ENCODE measurements around the gene OSMR. TPM values are rescaled to one million over a fixed set of nuclear protein-coding genes. Genes with fewer than 3 reads are reported as not detected.
A peak's percentile ranks its signal among the peaks of the same experiment; 100 is the strongest.

OSMR gene
- total and polyA plus RNA-seq, 2 of the 13 experiments (the other 11 are each of a cell fraction or from before 2014, with no cell fraction given) = 21.3 to 86.5 TPM

DNA sequence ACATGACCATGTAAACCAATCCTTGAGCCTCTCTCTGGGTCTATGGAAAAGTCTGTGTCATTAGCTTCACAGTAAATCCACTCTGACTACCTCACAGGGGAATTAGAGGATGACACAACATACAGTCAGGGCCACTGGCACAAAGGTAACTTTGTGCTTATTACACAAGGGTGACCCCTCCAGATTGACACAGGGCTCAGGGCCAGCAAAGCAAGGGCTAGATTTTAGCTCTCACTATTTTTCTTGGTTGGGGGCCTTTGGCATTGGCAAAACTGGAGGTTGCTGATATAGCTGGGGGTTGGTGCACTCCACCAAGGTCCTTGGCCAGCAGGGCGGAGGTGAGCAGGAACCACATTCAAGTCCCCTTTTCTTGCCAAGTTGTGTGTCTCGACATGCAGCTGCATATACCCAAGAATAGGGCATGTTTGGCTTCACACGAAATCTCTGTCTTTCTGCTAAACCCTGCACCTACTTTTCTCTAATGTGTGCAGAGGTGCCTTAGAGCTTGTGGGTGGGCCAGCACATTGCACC, 15.2 kb upstream of the OSMR start (continued):
- no peak for TF ChIP-seq MAF1 (CRISPR knock-in tag; IDR thresholded peaks at IDR 0.05; ENCODE audit: borderline replicate concordance)
- peak; percentile 70 for TF ChIP-seq ISL2 (CRISPR knock-in tag; IDR thresholded peaks at IDR 0.05)
- peak; percentile 14; the same call in 1 of the 2 replicates for TF ChIP-seq REPIN1 (CRISPR knock-in tag; IDR thresholded peaks at IDR 0.05; ENCODE audit: borderline replicate concordance, low read depth)
- TF ChIP-seq MBD4 (IDR thresholded peaks at IDR 0.05; ENCODE audit: borderline replicate concordance, low read length) = no peak
- TF ChIP-seq, protein P1, sequence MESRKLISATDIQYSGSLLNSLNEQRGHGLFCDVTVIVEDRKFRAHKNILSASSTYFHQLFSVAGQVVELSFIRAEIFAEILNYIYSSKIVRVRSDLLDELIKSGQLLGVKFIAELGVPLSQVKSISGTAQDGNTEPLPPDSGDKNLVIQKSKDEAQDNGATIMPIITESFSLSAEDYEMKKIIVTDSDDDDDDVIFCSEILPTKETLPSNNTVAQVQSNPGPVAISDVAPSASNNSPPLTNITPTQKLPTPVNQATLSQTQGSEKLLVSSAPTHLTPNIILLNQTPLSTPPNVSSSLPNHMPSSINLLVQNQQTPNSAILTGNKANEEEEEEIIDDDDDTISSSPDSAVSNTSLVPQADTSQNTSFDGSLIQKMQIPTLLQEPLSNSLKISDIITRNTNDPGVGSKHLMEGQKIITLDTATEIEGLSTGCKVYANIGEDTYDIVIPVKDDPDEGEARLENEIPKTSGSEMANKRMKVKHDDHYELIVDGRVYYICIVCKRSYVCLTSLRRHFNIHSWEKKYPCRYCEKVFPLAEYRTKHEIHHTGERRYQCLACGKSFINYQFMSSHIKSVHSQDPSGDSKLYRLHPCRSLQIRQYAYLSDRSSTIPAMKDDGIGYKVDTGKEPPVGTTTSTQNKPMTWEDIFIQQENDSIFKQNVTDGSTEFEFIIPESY (CRISPR knock-in tag; IDR thresholded peaks at IDR 0.05) = no peak
- TF ChIP-seq ZNF3 (CRISPR knock-in tag; IDR thresholded peaks at IDR 0.05) = 0 out of 2 replicates have a peak, but pooled peaks have one; percentile 22
- TF ChIP-seq NFYC (CRISPR knock-in tag; IDR thresholded peaks at IDR 0.05) = 0 out of 2 replicates have a peak, but pooled peaks have one; percentile 8
- TF ChIP-seq, protein P2, sequence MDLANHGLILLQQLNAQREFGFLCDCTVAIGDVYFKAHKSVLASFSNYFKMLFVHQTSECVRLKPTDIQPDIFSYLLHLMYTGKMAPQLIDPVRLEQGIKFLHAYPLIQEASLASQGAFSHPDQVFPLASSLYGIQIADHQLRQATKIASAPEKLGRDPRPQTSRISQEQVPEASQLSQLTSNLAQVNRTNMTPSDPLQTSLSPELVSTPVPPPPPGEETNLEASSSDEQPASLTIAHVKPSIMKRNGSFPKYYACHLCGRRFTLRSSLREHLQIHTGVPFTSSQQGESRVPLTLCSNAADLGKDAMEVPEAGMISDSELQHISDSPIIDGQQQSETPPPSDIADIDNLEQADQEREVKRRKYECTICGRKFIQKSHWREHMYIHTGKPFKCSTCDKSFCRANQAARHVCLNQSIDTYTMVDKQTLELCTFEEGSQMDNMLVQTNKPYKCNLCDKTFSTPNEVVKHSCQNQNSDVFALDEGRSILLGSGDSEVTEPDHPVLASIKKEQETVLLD (CRISPR knock-in tag; IDR thresholded peaks at IDR 0.05; ENCODE audit: low read depth) = no peak
- TF ChIP-seq ZBTB3 (CRISPR knock-in tag; IDR thresholded peaks at IDR 0.05; ENCODE audit: borderline replicate concordance, low read depth) = no peak
- no peak for TF ChIP-seq ZNF562 (CRISPR knock-in tag; IDR thresholded peaks at IDR 0.05; ENCODE audit: borderline replicate concordance)
- no peak for TF ChIP-seq PAWR (CRISPR knock-in tag; IDR thresholded peaks at IDR 0.05; ENCODE audit: borderline replicate concordance)
- TF ChIP-seq, protein P3, sequence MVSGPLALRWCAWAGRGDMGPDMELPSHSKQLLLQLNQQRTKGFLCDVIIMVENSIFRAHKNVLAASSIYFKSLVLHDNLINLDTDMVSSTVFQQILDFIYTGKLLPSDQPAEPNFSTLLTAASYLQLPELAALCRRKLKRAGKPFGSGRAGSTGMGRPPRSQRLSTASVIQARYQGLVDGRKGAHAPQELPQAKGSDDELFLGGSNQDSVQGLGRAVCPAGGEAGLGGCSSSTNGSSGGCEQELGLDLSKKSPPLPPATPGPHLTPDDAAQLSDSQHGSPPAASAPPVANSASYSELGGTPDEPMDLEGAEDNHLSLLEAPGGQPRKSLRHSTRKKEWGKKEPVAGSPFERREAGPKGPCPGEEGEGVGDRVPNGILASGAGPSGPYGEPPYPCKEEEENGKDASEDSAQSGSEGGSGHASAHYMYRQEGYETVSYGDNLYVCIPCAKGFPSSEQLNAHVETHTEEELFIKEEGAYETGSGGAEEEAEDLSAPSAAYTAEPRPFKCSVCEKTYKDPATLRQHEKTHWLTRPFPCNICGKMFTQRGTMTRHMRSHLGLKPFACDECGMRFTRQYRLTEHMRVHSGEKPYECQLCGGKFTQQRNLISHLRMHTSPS (CRISPR knock-in tag; IDR thresholded peaks at IDR 0.05; ENCODE audit: low read depth) = 0 out of 2 replicates have a peak, but pooled peaks have one; percentile 58
- TF ChIP-seq GATAD1 (CRISPR knock-in tag; IDR thresholded peaks at IDR 0.05) = peak; percentile 29; the same call in 1 of the 2 replicates
- no peak for TF ChIP-seq IRX3 (CRISPR knock-in tag; IDR thresholded peaks at IDR 0.05; ENCODE audit: borderline replicate concordance, low read depth)
- TF ChIP-seq NR2F1 (CRISPR knock-in tag; IDR thresholded peaks at IDR 0.05) = peak; percentile 92 to 94
- TF ChIP-seq DPF2 (CRISPR knock-in tag; IDR thresholded peaks at IDR 0.05; ENCODE audit: borderline replicate concordance, low read depth) = peak; percentile 67; the same call in 1 of the 2 replicates
- TF ChIP-seq KLF9 (CRISPR knock-in tag; IDR thresholded peaks at IDR 0.05; ENCODE audit: low read depth) = no peak
- peak; percentile 93 for TF ChIP-seq CEBPG (CRISPR knock-in tag; IDR thresholded peaks at IDR 0.05)
- TF ChIP-seq, protein P4, sequence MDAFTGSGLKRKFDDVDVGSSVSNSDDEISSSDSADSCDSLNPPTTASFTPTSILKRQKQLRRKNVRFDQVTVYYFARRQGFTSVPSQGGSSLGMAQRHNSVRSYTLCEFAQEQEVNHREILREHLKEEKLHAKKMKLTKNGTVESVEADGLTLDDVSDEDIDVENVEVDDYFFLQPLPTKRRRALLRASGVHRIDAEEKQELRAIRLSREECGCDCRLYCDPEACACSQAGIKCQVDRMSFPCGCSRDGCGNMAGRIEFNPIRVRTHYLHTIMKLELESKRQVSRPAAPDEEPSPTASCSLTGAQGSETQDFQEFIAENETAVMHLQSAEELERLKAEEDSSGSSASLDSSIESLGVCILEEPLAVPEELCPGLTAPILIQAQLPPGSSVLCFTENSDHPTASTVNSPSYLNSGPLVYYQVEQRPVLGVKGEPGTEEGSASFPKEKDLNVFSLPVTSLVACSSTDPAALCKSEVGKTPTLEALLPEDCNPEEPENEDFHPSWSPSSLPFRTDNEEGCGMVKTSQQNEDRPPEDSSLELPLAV (CRISPR knock-in tag; conservative IDR thresholded peaks at IDR 0.05; ENCODE audit: low read depth) = no peak
- TF ChIP-seq FOXA1 (IDR thresholded peaks at IDR 0.05) = no peak
- TF ChIP-seq FOXA1 (CRISPR knock-in tag; IDR thresholded peaks at IDR 0.05) = peak; percentile 75
- TF ChIP-seq ZNF230 (CRISPR knock-in tag; IDR thresholded peaks at IDR 0.05) = no peak
- 0 out of 2 replicates have a peak, but pooled peaks have one; percentile 30 for TF ChIP-seq KDM2A (CRISPR knock-in tag; IDR thresholded peaks at IDR 0.05; ENCODE audit: borderline replicate concordance, low read depth)
- TF ChIP-seq SSRP1 (CRISPR knock-in tag; IDR thresholded peaks at IDR 0.05) = peak; percentile 58; the same call in 1 of the 2 replicates
